Measurements from ENCODE around the gene ZNF334. TPM values are rescaled to one million over a fixed set of nuclear protein-coding genes. Genes with fewer than 3 reads are reported as not detected.
A peak's percentile ranks its signal among the peaks of the same experiment; 100 is the strongest.

ZNF334 gene
- total RNA-seq = 1.9 TPM

DNA sequence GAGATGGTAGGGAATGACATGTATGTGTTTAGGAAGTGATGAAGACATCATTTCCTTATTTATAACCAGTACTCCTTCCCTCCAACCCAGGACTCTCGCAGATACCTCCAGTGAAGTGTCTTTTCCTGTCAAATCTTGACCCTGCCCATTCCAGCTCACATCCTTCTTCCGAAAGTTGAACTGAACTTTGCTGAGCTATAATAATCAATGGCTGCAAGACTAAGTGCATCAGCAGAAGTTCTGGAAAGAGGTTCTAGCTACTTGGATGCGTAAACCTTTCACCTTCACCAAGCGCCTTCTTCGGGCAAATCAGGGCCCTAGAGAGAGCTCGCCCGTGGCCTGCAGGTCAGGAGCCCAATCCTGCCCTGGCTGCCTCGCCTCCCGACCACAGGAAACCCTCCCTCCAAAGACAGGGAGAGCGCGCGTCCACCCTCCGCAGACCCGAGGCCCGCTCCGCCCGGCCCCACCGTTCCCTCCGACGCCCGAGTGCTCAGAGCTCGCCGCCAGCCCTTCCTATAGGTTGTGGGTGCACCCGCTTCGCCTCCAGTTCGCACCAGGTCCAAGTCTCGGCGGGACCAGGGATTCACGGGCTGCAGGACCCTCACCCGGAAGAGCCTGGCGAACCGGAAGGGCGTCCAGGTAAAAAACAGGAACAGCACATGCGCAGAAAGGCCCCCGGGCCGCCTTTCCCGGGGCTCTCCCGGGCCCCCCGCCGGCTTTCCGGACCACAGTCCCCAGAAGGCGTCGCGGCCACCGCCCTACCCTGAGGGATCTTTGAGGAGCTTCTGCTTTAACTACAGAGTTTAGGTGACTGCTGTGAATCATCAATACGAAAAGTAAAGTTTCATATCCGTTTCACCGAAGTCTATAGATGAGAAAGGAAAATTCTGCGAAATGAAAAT lies at the start of gene ZNF334:
ZNF334 (minus strand) TSS at position 617 of the 902 bp plus-strand sequence. CDS start 1,457 bp downstream, outside the sequence.
- peak; percentile 97 for ATAC-seq
- peak; percentile 77 for DNase-seq (ENCODE audit: low spot score)

DNA sequence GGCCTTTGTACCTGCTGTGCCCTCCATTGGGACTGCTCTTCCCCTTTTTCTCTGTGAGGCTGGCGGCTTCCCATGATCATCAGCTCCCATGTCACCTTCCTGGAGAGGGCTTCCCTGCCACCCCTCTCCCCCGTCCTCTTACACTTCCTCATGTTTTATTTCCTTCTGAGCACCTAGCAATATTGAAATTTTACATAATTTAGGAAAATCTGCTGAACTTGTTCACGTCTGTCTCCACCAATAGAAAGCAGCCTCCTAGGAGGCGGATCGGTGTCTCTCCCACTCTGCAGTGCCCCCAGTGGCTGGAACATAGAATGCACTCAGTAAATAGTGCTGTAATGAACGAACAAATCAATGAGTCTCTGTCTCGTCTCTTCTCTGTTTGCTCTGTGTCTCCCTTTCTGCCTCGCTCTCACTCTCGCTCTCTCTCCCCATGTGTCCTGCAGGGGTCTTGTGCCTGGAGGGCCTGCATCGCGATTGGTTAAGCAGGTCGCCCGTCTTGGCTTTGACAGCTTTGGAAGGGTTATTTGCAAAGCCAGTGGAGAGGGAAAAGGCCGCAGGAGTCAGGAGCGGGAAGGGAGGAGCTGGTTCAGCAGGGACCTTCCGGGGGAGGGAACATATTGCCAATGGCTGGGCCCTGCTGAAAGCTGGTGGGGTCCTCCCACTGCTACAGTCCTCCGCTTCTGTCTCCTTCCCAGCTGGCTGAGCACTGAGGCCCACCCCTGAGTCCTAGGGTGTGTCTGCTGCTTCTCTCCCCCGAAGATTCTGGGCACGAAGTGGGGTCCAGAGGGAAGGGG lies 49.2 kb upstream of the ZNF334 start:
- DNase-seq (ENCODE audit: low spot score) = peak; percentile 69
- ATAC-seq = peak; percentile 97

DNA sequence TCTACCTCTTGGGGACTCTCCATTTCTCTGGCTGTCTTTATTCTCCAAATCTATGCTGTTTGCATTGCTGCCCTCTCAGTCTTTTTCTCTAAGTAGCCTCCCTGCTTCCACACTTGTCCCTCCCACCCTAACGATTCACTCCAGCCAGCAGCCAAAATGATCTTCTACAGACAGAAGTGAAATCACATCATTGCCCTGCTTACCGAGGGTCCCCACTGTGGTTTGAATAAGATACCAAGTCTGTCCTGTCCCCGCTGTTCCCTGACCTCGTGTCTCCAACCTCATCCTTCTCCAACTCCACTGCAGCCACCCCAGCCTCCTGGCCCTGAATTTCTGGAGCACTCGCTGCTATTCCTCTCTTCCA lies 48.6 kb upstream of the ZNF334 start:
- DNase-seq (ENCODE audit: low spot score) = no peak
- ATAC-seq = no peak

DNA sequence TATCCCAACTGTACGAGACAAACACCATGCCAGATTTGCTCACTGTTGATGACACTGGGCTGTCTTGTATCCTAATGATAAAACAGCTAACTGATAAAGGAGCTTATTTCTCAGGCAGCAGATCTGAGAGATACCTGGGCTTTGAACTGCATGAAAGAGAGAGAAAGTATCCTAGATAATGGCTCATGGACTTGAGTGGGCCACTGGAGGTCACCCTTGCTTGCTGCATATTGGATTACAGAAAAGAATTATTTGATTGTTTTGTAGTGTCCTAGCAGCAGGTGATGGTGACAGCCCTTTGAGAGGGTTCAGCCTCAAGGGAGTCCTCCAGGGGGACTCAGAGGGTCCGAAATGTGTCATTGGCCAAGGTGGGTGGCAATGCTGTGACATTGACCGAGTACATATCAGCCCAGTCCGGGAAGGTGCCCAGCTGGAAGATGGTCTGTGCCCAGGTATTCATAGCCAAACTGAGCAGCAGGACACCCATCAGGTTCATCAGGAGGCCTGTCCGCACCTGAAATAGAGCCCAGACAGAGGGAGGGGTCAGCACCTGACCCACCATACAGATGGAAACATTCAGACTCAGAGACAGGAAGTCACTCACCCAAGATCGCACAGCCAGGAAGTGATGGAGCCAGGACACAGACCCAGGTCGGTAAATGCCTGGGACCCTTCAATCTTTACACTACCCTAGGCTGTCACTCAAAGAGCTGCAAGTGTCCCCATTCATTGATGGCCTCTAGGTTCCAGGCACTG lies 46.5 kb upstream of the ZNF334 start:
- ATAC-seq (peak; percentile 46), DNase-seq (ENCODE audit: low spot score) (no peak)

DNA sequence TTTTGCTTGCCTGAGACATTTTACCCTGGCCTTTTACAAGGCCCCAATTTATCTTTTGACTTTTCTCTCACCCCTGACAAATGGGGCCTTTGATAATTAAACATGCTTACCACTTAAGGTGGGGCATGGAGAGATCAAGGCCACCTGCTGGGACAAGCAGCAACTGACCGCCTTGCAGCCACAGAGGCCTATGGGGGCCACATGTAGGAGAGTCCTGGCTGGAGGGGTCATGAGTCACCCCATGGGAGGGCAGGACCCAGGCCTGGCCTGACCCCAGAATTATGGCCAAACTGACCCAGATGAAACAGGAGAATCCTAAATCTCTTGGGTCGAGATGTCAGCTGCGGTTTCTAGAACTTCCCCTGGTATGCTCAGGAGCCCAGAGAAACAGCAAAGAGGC lies 45.6 kb upstream of the ZNF334 start:
- ATAC-seq (no peak), DNase-seq (ENCODE audit: low spot score) (no peak)

DNA sequence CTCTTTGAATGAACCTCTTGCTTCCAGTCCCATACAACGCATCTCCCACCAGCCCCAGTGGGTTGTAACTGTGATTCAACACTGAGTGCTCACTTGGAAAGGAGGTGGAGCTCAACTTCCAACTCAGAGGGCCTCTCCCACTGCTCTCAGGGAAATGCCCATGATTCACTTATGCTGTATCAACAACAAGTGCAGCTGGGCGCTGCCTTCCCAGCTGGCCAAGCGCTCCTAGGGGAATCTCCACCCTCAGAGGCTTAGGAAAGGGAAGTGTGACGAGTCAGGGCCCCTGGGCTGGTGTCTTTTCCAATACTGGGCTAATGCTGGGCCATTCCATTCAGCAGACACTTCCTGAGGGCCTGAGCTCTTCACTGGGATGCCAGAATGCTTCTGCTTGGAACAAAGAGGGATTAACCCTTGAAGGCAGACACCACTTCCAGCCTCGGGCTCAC lies 45.2 kb upstream of the ZNF334 start:
- ATAC-seq = no peak
- DNase-seq (ENCODE audit: low spot score) = no peak

DNA sequence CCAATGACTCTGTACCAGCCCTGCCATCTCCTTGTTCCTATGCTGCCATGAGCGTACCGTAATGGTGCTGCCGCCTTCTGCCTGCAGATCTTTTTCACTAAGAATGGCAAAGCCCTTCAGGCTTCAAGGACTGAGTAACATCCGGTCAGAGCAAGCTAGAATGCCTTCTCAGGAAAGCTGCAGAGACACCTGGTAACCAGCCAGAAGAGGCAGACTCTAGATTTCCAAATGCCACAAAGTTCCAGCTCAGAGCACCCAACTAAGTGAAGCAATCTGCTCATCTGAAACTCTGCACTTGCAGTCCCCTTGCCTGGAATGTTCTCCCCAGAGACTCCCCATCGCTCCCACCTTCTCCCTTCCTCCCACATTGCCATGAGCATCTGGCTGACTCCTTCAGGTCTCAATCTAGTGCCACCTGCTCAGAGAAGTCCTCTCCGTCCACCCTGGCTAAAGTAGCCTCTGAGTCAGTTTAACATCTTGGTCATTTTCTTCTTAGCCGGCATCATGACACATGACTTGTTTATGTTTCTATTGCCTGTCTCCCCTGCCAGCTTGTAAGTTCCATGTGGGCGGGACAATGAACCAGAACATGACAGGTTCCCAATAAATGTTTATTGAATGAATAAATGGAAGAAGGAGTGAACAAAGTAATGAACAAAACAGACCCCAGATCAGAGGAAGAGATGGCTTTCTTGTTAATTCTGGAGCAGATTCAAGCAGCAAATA lies 44.0 kb upstream of the ZNF334 start:
- no peak for DNase-seq (ENCODE audit: low spot score)
- ATAC-seq = peak; percentile 11

DNA sequence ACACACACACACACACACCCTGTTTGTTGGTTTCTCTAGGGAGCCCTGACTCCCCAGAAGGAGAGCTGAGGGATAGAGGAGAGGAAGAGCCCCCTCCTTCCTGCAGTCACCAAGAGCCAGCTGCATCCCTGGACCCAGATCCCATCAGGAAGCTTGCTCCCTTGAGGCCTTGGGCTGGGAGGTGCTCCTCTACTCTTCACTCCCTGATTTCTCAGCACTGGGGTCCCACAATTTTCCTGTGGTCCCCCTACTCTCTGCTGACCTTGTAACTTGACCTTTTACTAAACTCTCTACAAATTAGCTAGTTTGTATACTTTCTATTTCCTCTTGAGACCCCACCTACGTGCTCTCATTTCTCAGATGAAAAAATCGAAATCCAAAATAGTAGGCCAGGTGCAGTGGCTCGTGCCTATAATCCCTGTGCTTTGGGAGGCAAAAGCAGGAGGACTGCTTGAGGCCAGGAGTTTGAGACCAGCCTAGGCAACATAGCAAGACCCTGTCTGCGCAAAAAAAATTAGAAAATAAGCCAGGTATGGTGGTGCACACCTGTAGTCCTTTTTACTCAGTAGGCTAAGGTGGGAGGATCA lies 42.1 kb upstream of the ZNF334 start:
- ATAC-seq = no peak

DNA sequence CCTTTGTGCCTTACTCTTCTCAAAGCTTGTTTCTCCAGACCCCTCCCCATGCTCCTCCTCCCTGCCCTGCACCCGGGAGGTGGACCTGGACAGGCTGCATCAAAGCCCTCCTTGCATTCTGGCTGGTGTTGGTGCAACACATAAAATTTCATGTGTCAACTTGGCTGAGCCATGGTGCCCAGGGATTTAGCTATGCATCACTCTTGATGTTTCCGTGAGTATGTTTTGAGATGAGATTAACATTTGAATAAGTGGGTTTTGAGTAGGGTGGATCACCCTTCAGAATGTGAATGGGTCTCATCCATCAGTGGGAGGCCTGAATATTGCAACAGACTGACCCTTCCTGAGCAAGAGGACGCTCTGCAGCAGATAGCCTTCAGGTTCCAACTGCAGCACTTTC lies 41.5 kb upstream of the ZNF334 start:
- ATAC-seq (no peak), DNase-seq (ENCODE audit: low spot score) (no peak)

More for the DNA sequence above, 42.1 kb upstream of the ZNF334 start:
- DNase-seq (ENCODE audit: low spot score) = no peak

DNA sequence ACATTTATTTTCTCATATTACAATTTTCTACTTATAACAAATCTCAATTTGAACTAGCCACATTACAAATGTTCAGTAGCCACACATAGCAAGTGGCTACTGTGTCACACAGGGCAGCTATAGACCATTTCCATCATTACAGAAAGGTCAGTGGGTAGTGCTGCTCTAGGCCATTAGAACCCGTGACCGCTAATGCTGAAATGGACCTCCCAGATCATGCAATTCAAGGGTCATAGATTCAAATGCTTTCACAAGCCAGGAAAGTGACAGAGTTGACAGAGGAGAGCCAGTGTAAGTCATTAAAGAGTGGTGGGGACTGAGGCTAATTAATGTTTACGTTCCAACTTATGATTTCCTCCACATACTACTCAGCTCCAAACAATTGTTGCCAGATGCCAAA lies 40.6 kb upstream of the ZNF334 start:
- ATAC-seq (no peak), DNase-seq (ENCODE audit: low spot score) (no peak)

DNA sequence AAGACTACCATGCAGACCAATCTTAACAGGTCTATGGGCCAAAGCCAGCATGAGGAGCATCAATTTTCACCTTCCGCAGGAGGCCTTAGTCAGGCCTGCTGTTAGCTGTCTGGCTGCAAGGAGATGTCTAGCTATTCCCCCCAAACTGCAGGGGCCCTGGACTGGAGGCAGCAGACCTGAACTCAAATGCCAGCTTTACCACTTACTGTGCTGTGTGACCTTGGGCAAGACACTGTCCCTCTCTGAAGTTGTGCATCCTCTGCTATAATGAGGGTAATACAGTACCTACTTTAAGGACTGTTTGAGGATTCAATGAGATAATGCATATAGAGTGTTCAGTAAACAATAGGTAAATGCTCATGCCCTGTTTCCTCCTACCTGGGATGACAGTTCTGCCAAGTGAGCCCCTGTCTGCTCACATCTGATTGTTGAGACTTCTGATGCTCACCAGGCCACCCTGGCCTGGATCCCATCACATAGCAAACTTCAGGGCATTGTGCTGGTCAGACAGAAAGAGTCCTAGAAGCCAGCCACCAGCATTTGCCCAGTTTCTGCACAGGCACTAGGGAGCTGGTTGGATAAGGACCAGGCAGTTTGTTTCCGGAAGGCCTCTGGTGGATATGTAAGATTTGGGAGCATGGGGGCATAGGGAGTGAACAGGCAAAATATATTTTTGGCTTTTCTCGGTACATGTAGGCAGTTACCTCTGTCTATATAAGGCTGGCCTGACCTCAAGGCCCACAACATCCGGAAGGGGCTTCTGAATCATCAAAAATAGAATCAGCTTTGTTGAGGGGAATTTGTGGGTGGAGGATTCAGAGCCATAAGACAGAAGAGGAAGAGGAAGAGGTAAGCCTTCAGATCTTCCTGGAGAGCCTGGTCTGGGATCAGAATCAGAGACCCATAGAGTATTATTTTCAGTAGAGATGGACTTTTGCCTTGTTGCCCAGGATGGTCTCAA lies 39.4 kb upstream of the ZNF334 start:
- ATAC-seq (no peak), DNase-seq (ENCODE audit: low spot score) (no peak)

DNA sequence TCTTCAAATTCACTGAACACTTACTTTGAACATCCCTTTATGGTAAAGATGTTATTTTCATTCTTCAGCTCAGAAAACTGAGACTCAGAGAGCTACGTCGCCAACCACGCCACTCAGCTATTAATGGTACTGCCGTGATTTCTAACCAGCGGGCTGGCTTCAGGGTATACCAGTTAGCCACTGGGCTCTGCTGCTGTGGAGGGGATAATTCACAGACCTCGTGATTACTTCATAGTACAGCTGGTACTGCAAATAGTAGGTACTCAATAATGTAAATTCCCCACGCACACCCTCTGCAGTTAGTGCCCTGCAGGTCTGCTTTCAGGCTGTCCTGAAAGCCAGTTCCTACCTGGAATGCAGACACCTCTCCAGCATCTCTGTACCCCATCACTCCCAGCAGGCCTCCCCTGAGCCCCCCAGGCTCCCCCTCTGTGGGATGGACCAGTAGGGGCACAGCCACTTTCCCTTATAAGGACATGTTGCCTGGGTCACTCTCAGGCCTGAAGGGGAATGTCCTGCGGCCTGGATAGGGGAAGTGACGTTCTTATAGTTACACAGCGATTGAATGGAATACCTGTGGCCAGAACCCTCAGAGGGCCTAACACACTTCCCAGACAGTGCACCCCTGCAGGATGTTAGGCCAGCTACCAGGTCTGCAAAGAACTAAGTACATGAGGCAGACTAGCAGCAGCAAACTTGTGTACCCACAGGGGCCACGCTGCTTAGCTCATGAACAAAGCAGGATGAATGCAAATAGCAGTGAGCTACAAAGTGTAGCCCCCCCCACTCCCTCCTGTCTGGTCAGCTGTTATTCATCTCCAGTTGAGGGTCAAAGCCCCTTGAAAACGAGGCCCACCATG lies 38.4 kb upstream of the ZNF334 start:
- ATAC-seq (no peak), DNase-seq (ENCODE audit: low spot score) (no peak)

DNA sequence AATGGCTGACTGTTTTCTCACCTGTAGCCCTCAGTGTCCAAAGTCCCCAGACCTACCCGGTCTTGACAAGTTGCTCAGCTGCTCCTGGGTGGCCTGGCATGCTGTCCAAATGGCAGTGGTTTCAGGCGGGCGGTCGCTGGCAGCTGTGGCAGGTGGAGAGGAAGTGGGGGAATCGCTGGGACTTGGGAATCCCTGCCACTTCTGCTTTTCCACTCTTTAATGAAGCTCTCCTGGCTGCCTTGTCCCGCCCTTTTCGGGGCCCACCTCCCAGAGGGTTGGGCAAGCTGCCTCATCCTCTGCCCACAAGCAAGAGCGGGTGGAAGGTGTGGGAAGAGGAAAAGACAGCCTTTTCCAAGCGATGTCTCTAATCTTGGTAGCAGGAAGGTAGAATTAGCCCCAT lies 37.1 kb upstream of the ZNF334 start, which contains the start of gene OCSTAMP:
OCSTAMP (minus strand) TSS at position 194 of the 400 bp plus-strand sequence; CDS start at position 100, 94 bp downstream.
- no peak for ATAC-seq

DNA sequence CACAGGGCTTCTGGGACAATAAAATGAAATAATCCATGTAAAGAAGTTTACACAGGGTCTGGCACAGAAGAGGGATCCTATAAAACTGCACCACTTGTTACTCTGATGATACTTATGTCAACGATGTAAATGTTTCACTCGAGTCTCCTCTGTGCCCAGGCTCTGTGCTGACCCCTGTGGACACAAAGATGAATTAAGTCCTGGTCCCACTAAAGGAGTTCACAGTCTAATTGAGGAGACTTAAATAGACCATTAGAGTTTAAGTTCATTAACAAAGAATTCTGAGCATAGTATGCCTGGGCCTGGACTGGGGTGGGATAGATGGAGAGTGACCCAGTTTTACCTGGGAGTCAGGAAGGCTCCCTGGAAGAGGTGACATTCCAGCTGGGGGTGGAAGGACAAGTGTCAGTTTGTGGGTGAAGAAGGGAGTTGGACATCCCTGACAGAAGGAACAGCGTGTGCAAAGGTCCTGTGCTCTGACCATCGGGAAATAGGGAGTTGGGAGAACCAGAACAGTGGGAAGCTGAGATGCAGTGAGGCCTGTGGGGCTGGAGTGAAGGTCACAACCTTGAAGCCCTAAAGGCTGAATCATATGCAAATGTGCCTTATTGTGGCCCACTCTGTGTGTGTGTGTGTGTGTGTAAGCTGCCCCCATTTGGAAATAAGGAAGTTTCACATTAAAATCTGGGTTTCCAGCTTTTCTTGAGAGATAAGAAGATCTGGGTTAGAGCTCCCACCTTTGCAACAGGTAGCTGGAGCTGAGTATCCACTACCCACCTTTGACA lies 36.0 kb upstream of the ZNF334 start:
- ATAC-seq = no peak
- no peak for DNase-seq (ENCODE audit: low spot score)

More for the DNA sequence above, 37.1 kb upstream of the ZNF334 start, which contains the start of gene OCSTAMP:
- DNase-seq (ENCODE audit: low spot score) = no peak

DNA sequence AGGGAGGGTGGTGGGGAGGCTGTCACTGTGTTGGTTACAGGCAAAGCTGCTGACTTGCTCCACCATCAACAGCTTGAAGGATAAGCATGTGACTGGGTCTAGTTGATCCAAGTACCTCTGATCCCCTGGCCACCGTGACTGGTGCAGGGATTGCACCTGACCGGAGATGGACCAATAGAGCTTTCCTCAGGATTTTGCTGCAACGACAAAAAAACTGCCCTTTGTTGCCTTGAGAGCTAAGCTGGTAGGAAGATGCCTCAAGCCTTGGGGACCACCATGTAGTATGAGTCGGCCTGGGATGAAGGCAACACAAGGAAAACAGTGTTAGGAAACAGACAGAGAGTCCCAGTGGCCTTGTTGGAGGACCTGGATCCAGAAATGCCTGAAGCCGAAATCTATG lies 35.3 kb upstream of the ZNF334 start:
- ATAC-seq = no peak
- DNase-seq (ENCODE audit: low spot score) = no peak

DNA sequence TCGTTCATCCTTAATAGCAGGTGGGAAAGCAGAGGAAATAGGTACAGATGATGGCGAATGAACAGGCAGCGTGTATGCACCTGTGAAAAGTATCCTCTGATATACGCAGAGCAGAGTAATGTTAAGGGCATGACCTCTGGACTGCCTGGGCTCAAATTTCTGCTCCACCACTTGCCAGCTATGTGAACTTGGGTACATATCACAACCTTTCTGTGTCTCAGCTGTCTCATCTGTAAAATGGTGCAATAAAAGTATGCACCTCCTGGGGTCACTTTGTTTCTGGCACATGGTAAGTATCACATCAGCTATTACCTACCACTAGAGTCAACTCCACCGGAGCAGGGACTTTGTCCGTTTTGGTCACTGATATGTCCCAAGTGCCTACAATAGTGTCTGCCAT lies 34.6 kb upstream of the ZNF334 start:
- DNase-seq (ENCODE audit: low spot score) = no peak
- ATAC-seq = no peak

DNA sequence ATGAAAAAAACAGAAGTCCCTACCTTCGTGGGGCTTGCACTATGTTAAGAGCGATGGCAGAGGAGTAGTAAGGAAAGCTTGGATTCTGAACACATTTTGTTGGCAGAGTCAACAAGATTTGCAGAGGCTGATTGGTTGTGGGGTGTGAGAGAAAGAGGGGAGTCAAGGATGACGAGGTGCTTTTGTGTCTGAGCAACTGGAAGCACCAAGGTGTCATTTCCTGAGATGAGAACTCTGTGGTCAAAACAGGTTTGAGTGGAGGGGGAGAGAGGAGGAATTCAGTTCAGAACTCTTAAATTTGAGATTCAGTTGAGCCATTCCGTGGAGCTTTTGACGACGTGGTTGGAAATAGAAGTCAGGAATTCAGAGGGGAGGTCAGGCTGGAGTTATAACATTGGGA lies 33.6 kb upstream of the ZNF334 start:
- no peak for ATAC-seq
- no peak for DNase-seq (ENCODE audit: low spot score)
